ENCODE results near the gene CALY. TPM values are rescaled to one million over a fixed set of nuclear protein-coding genes. Genes with fewer than 3 reads are reported as not detected.

CALY gene
- total RNA-seq, 2 donors from 2014 or later: 0.98 TPM; not detected in 1

- no peak for TF ChIP-seq CTCF (IDR thresholded peaks at IDR 0.05)
- Histone ChIP-seq H3K4me3 (no peak overlapping the region), H3K27ac (no peak overlapping the region), H3K36me3 (peaks cover 12% of the 10 kb centered on the region), H3K4me1 (peaks cover 0 to 22% of the 10 kb centered on the region in 2 donors), H3K27me3 (peaks cover 5% of the 10 kb centered on the region in 2 donors), H3K9me3 (no peaks in the 10 kb centered on the region)
- no peak for DNase-seq (ENCODE audit: low spot score)
These were observed 61.7 kb downstream of the CALY start for GRCh38 chr10:133274751-133275683.

Small RNA genes lying within 50 kb of the gene (microRNA-seq; reads per million reads assigned to microRNA genes)
- 0 to 0.71 reads per million in 2 donors for gene MIR3944 (ENCODE audit: borderline number of aligned reads in 2 of 2, borderline replicate concordance in 1 of 2)

Other genes starting within 250 kb of the CALY start
- under 1 TPM; 0.11 to 0.51 TPM for gene ADGRA1, start 249.0 kb downstream of the CALY start, total RNA-seq
- gene KNDC1, start 176.7 kb downstream of the CALY start, total RNA-seq: 1 to 10 TPM in 1 of 2 donors, under 1 TPM in 1; 0.59 to 1.8 TPM
- gene UTF1, start 106.7 kb downstream of the CALY start, total RNA-seq: not detected
- under 1 TPM; 0.44 to 0.63 TPM for gene VENTX, start 99.0 kb downstream of the CALY start, total RNA-seq
- gene ADAM8, start 60.0 kb downstream of the CALY start, total RNA-seq: 1 to 10 TPM in 1 of 2 donors, under 1 TPM in 1; 0.82 to 1.5 TPM
- 10 to 100 TPM; 22.1 to 30.4 TPM for gene TUBGCP2, start 28.0 kb downstream of the CALY start, total RNA-seq
- gene ZNF511, start 28.0 kb downstream of the CALY start, total RNA-seq: 10 to 100 TPM; 28.1 to 31.9 TPM
- gene PRAP1, start 10.5 kb upstream of the CALY start, total RNA-seq: not detected
- 10 to 100 TPM in 1 of 2 donors, 1 to 10 TPM in 1; 9.8 to 32.6 TPM for gene FUOM, start 21.1 kb upstream of the CALY start, total RNA-seq
- 100 to 1,000 TPM in 1 of 2 donors, 10 to 100 TPM in 1; 89.8 to 146 TPM for gene ECHS1, start 36.5 kb upstream of the CALY start, total RNA-seq
- 1 to 10 TPM; 2.4 to 3.5 TPM for gene PAOX, start 42.4 kb upstream of the CALY start, total RNA-seq
- 10 to 100 TPM in 1 of 2 donors, 1 to 10 TPM in 1; 9.9 to 15.1 TPM for gene MTG1, start 57.3 kb upstream of the CALY start, total RNA-seq
- not detected for gene SPRN, start 87.7 kb upstream of the CALY start, total RNA-seq
- under 1 TPM; 0.22 to 0.24 TPM for gene SCART1, start 117.0 kb upstream of the CALY start, total RNA-seq
- 1 to 10 TPM in 1 of 2 donors, under 1 TPM in 1; 0.79 to 2.9 TPM for gene CYP2E1, start 190.5 kb upstream of the CALY start, total RNA-seq
- gene SYCE1, start 228.7 kb upstream of the CALY start, total RNA-seq: 1 to 10 TPM in 1 of 2 donors, not detected in 1; 1.1 TPM

All from right atrium auricular region (tissue), 2 donors.